Measurements from ENCODE around the gene ATL1. TPM values are rescaled to one million over a fixed set of nuclear protein-coding genes. Genes with fewer than 3 reads are reported as not detected.

ATL1 gene
- total RNA-seq, 1 donor from 2014 or later = 5.2 TPM

DNA sequence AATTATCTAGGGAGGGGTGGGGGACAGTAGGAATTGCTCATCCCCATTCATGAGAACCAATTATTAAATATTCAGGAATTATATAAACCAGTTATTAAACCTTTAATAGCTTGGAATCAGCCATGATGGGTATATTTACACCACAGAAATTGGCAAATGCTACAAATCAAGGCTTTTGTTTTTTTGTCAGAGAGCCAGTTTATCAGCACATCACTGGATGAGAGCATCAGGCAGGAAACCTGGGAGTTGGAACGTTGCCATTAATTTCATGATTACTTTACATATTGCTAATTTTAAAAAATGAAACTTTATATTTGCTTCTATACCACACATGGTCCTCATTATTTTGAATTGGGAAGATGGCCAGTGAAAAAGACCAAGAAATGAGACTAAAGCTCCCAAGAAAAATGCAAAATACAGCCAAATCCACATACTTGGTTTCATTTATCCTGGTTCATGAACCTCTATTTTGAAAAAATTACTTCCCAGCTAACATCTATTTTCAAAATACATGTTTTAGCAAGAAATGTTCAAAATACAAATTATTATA, 48.4 kb downstream of the ATL1 start:
- no peaks in the 10 kb centered on the region for H3K9me3 ChIP-seq (ENCODE audit: control insufficient read depth in 3 of 3, low read length in 3 of 3)
- H3K9ac ChIP-seq (ENCODE audit: low read depth in 1 of 3, low read length in 3 of 3) = no peak overlapping the region
- H3K27me3 ChIP-seq (ENCODE audit: control insufficient read depth in 3 of 3, insufficient read depth in 3 of 3, low read length in 3 of 3) = no peaks in the 10 kb centered on the region
- H3K36me3 ChIP-seq (ENCODE audit: control insufficient read depth in 3 of 3, insufficient read depth in 3 of 3, low read length in 3 of 3) = no peaks in the 10 kb centered on the region
- H3K27ac ChIP-seq (ENCODE audit: low read depth, low read length) = no peak overlapping the region
- H3K4me1 ChIP-seq (ENCODE audit: control insufficient read depth in 3 of 3, insufficient read depth in 3 of 3, low read length in 3 of 3) = peaks cover 0 to 4% (median 4%) of the 10 kb centered on the region in 3 donors
- H3K4me3 ChIP-seq (ENCODE audit: low read length in 3 of 3) = no peak overlapping the region

DNA sequence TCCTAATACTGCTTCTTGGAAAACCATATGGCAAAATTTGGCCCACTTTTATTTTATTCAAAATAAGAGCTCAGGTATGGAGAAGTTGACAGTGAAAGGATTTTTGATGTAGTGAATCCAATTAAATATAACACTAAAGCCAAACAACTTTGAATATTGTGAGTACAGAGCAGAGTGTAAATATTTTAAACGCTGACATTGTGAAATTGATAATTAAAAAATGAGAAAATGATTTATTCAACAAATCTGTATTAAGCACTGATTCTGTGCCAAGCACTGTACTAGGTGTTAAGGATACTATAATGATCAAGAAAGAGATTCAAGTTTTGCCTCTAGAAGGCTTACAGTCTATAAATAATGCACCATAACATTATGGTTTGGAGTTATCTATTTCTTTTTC, 50.5 kb downstream of the ATL1 start:
- Histone ChIP-seq H3K27me3 (ENCODE audit: control insufficient read depth in 3 of 3, insufficient read depth in 3 of 3, low read length in 3 of 3) (no peaks in the 10 kb centered on the region), H3K36me3 (ENCODE audit: control insufficient read depth in 3 of 3, insufficient read depth in 3 of 3, low read length in 3 of 3) (no peaks in the 10 kb centered on the region), H3K27ac (ENCODE audit: low read depth, low read length) (no peak overlapping the region), H3K9ac (ENCODE audit: low read depth in 1 of 3, low read length in 3 of 3) (no peak overlapping the region), H3K4me3 (ENCODE audit: low read length in 3 of 3) (no peak overlapping the region), H3K9me3 (ENCODE audit: control insufficient read depth in 3 of 3, low read length in 3 of 3) (no peaks in the 10 kb centered on the region), H3K4me1 (ENCODE audit: control insufficient read depth in 3 of 3, insufficient read depth in 3 of 3, low read length in 3 of 3) (peaks cover 0 to 4% (median 4%) of the 10 kb centered on the region in 3 donors)

DNA sequence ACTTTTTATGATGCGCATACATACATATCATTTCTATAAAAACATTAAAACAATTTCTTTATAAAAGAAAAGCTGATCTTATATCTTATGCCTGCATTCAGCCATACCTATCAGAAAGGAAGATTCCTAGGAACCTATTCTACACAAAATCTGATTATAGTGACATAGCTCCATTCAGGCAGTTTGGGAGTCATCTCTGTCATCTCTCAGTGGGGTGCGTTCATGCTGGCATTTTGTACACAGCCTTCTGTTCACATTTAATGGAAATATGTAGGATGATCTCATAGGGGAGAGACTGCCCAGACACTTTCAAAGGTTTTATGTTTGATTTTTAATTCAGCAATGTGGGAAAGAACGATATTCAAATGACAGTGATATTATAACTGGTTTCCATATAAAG, 52.9 kb downstream of the ATL1 start:
- Histone ChIP-seq H3K4me3 (ENCODE audit: low read length in 3 of 3) (no peak overlapping the region), H3K27ac (ENCODE audit: low read depth, low read length) (no peak overlapping the region), H3K4me1 (ENCODE audit: control insufficient read depth in 3 of 3, insufficient read depth in 3 of 3, low read length in 3 of 3) (peaks cover 0 to 4% (median 4%) of the 10 kb centered on the region in 3 donors), H3K9me3 (ENCODE audit: control insufficient read depth in 3 of 3, low read length in 3 of 3) (no peaks in the 10 kb centered on the region), H3K27me3 (ENCODE audit: control insufficient read depth in 3 of 3, insufficient read depth in 3 of 3, low read length in 3 of 3) (no peaks in the 10 kb centered on the region), H3K36me3 (ENCODE audit: control insufficient read depth in 3 of 3, insufficient read depth in 3 of 3, low read length in 3 of 3) (peaks cover 0 to 2% (median 0%) of the 10 kb centered on the region in 3 donors), H3K9ac (ENCODE audit: low read depth in 1 of 3, low read length in 3 of 3) (no peak overlapping the region)

DNA sequence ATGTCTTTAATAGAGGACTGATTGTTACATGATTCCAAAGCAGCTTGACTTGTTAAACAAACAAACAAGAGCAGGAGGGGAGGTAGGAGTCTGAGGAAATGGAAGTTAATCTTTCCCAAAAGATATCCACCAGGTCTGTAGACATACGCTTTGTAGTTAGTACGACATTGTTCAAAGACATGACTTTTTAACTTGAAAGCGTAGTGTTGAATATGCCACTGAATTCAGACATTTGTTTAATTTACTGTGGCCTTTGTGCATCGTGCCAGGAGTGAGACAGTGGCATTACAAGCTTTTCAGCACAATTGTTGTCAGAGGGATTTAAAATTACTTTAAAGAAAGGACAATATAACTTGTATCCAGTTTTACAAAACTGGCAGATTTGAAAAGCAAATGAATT, 55.1 kb downstream of the ATL1 start:
- no peak overlapping the region for H3K27ac ChIP-seq (ENCODE audit: low read depth, low read length)
- H3K9ac ChIP-seq (ENCODE audit: low read depth in 1 of 3, low read length in 3 of 3) = no peak overlapping the region
- no peaks in the 10 kb centered on the region for H3K27me3 ChIP-seq (ENCODE audit: control insufficient read depth in 3 of 3, insufficient read depth in 3 of 3, low read length in 3 of 3)
- peaks cover 0 to 2% (median 0%) of the 10 kb centered on the region in 3 donors for H3K36me3 ChIP-seq (ENCODE audit: control insufficient read depth in 3 of 3, insufficient read depth in 3 of 3, low read length in 3 of 3)
- no peaks in the 10 kb centered on the region for H3K9me3 ChIP-seq (ENCODE audit: control insufficient read depth in 3 of 3, low read length in 3 of 3)
- peaks cover 0 to 4% (median 4%) of the 10 kb centered on the region in 3 donors for H3K4me1 ChIP-seq (ENCODE audit: control insufficient read depth in 3 of 3, insufficient read depth in 3 of 3, low read length in 3 of 3)
- no peak overlapping the region for H3K4me3 ChIP-seq (ENCODE audit: low read length in 3 of 3)

DNA sequence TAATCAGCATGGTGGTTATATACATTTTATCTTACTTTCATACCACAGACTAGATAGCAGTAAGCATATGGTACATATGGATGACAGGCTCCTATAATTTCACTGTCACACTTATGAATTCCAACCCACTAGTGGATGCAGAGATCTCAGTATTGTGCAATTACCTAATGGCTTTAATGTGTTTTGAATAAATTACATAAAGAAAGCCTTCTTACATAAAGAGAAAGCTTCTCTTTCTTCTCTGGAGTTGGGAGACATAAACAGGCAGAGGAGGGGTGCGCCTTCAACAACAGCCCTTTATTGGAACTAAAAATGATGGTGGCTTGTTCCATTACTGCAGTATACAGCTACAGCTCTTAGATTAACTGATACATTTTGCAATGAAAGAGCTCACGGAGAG, 55.6 kb downstream of the ATL1 start:
- Histone ChIP-seq H3K9ac (ENCODE audit: low read depth in 1 of 3, low read length in 3 of 3) (no peak overlapping the region), H3K4me1 (ENCODE audit: control insufficient read depth in 3 of 3, insufficient read depth in 3 of 3, low read length in 3 of 3) (peaks cover 0 to 4% (median 4%) of the 10 kb centered on the region in 3 donors), H3K27me3 (ENCODE audit: control insufficient read depth in 3 of 3, insufficient read depth in 3 of 3, low read length in 3 of 3) (no peaks in the 10 kb centered on the region), H3K4me3 (ENCODE audit: low read length in 3 of 3) (no peak overlapping the region), H3K9me3 (ENCODE audit: control insufficient read depth in 3 of 3, low read length in 3 of 3) (no peaks in the 10 kb centered on the region), H3K36me3 (ENCODE audit: control insufficient read depth in 3 of 3, insufficient read depth in 3 of 3, low read length in 3 of 3) (peaks cover 0 to 2% (median 0%) of the 10 kb centered on the region in 3 donors), H3K27ac (ENCODE audit: low read depth, low read length) (no peak overlapping the region)

DNA sequence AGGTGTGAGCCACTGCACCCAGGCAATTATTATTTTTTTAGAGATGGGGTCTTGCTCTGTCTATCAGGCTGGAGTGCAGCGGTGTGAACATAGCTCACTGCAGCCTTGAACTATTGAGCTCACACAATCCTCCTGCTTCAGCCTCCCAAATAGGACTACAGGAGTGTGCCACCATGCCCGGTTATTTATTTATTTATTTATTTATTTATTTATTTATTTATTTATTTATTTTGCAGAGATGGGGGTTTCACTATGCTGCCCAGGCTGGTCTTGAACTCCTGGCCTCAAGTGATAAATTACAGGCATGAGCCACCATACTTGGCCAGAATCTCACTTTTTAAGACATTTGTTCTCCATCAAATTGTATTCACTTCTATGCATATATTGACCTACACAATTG, 56.3 kb downstream of the ATL1 start:
- Histone ChIP-seq H3K4me1 (ENCODE audit: control insufficient read depth in 3 of 3, insufficient read depth in 3 of 3, low read length in 3 of 3) (no peaks in the 10 kb centered on the region), H3K9ac (ENCODE audit: low read depth in 1 of 3, low read length in 3 of 3) (no peak overlapping the region), H3K4me3 (ENCODE audit: low read length in 3 of 3) (no peak overlapping the region), H3K36me3 (ENCODE audit: control insufficient read depth in 3 of 3, insufficient read depth in 3 of 3, low read length in 3 of 3) (peaks cover 0 to 2% (median 0%) of the 10 kb centered on the region in 3 donors), H3K27ac (ENCODE audit: low read depth, low read length) (no peak overlapping the region), H3K27me3 (ENCODE audit: control insufficient read depth in 3 of 3, insufficient read depth in 3 of 3, low read length in 3 of 3) (no peaks in the 10 kb centered on the region), H3K9me3 (ENCODE audit: control insufficient read depth in 3 of 3, low read length in 3 of 3) (no peaks in the 10 kb centered on the region)

DNA sequence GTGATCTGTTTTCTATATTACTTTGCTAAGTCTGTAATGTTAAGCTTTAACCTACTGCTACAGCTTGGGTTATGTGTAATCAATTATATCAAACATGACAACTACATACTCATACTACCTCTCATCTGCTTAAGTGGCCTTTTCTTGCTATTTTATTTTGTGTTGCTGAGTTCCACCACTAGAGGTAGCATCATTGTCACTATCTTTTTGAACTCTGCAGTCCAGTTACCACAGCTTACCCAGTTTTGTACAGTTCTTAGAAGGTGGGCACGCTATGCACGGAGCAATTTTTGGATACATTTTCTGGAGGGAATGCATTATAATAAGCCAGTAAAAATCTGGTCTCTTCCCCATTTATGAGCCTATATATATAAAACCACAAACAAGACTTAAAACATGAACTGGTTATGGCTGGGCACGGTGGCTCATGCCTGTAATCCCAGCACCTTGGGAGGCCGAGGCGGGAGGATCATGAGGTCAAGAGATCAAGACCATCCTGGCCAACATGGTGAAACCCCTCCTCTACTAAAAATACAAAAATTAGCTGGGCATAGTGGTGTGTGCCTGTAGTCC, 59.7 kb downstream of the ATL1 start:
- no peak overlapping the region for H3K27ac ChIP-seq (ENCODE audit: low read depth, low read length)
- no peaks in the 10 kb centered on the region for H3K27me3 ChIP-seq (ENCODE audit: control insufficient read depth in 3 of 3, insufficient read depth in 3 of 3, low read length in 3 of 3)
- H3K4me3 ChIP-seq (ENCODE audit: low read length in 3 of 3) = no peak overlapping the region
- H3K9ac ChIP-seq (ENCODE audit: low read depth in 1 of 3, low read length in 3 of 3) = no peak overlapping the region
- H3K4me1 ChIP-seq (ENCODE audit: control insufficient read depth in 3 of 3, insufficient read depth in 3 of 3, low read length in 3 of 3) = no peaks in the 10 kb centered on the region
- H3K36me3 ChIP-seq (ENCODE audit: control insufficient read depth in 3 of 3, insufficient read depth in 3 of 3, low read length in 3 of 3) = peaks cover 0 to 4% (median 0%) of the 10 kb centered on the region in 3 donors
- no peaks in the 10 kb centered on the region for H3K9me3 ChIP-seq (ENCODE audit: control insufficient read depth in 3 of 3, low read length in 3 of 3)

DNA sequence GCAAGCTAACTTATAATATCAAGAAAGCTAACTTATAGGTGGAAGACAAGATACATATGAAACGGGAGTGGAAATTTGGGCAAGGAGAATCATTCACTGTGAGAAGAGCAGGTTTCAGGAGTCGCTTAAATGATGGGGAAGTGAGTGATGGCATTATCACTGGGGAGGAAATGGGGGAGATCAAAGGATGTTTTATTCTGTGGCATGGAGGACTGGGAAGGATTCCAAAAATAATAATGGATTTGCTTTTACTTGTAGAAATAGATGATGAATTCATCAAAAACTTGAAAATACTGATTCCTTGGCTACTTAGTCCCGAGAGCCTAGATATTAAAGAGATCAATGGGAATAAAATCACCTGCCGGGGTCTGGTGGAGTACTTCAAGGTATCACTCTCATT, 60.4 kb downstream of the ATL1 start:
- H3K4me3 ChIP-seq (ENCODE audit: low read length in 3 of 3) = no peak overlapping the region
- H3K36me3 ChIP-seq (ENCODE audit: control insufficient read depth in 3 of 3, insufficient read depth in 3 of 3, low read length in 3 of 3) = peaks cover 0 to 4% (median 0%) of the 10 kb centered on the region in 3 donors
- no peaks in the 10 kb centered on the region for H3K27me3 ChIP-seq (ENCODE audit: control insufficient read depth in 3 of 3, insufficient read depth in 3 of 3, low read length in 3 of 3)
- no peaks in the 10 kb centered on the region for H3K9me3 ChIP-seq (ENCODE audit: control insufficient read depth in 3 of 3, low read length in 3 of 3)
- H3K4me1 ChIP-seq (ENCODE audit: control insufficient read depth in 3 of 3, insufficient read depth in 3 of 3, low read length in 3 of 3) = no peaks in the 10 kb centered on the region
- no peak overlapping the region for H3K27ac ChIP-seq (ENCODE audit: low read depth, low read length)
- no peak overlapping the region for H3K9ac ChIP-seq (ENCODE audit: low read depth in 1 of 3, low read length in 3 of 3)

DNA sequence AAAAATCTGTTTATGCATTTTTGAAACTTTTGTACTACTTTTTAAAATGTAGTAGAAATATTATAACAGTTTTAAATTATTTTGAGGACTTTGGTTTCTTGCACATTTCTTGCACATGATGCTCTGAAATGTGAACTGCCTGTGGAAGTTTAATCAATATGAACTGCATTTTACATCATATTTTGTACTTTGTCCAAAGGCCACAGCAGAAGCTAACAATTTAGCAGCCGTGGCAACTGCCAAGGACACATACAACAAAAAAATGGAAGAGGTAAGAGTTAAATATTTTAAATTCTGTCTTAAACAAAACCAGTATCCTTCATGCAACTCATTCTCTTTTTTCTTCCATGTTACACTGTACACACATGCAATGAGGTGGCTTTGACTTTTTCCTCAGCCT, 63.0 kb downstream of the ATL1 start:
- Histone ChIP-seq H3K4me3 (ENCODE audit: low read length in 3 of 3) (no peak overlapping the region), H3K4me1 (ENCODE audit: control insufficient read depth in 3 of 3, insufficient read depth in 3 of 3, low read length in 3 of 3) (no peaks in the 10 kb centered on the region), H3K36me3 (ENCODE audit: control insufficient read depth in 3 of 3, insufficient read depth in 3 of 3, low read length in 3 of 3) (peaks cover 0 to 6% (median 0%) of the 10 kb centered on the region in 3 donors)

DNA sequence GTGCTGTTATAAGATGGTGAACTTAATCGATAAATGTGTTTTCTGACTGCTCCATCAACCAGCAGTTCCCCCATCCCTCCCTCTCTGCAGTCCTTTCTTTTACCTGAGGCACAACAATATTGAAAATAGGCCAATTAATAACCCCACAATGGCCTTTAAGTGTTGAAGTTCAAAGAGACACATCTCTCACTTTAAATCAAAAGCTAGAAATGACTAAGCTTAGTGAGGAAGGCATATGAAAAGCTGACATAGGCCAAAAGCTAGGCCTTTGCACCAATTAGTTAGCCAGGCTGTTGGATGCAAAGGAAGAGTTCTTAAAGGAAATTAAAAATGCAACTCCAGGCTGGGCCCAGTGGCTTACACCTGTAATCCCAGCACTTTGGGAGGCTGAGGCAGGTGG, 64.5 kb downstream of the ATL1 start:
- H3K36me3 ChIP-seq (ENCODE audit: control insufficient read depth in 3 of 3, insufficient read depth in 3 of 3, low read length in 3 of 3) = peaks cover 0 to 11% (median 0%) of the 10 kb centered on the region in 3 donors
- H3K4me3 ChIP-seq (ENCODE audit: low read length in 3 of 3) = no peak overlapping the region
- H3K27ac ChIP-seq (ENCODE audit: low read depth, low read length) = no peak overlapping the region
- H3K9ac ChIP-seq (ENCODE audit: low read depth in 1 of 3, low read length in 3 of 3) = no peak overlapping the region
- H3K4me1 ChIP-seq (ENCODE audit: control insufficient read depth in 3 of 3, insufficient read depth in 3 of 3, low read length in 3 of 3) = no peaks in the 10 kb centered on the region
- H3K9me3 ChIP-seq (ENCODE audit: control insufficient read depth in 3 of 3, low read length in 3 of 3) = no peaks in the 10 kb centered on the region
- no peaks in the 10 kb centered on the region for H3K27me3 ChIP-seq (ENCODE audit: control insufficient read depth in 3 of 3, insufficient read depth in 3 of 3, low read length in 3 of 3)

More for the DNA sequence above, 63.0 kb downstream of the ATL1 start:
- no peak overlapping the region for H3K9ac ChIP-seq (ENCODE audit: low read depth in 1 of 3, low read length in 3 of 3)
- H3K27ac ChIP-seq (ENCODE audit: low read depth, low read length) = no peak overlapping the region
- no peaks in the 10 kb centered on the region for H3K27me3 ChIP-seq (ENCODE audit: control insufficient read depth in 3 of 3, insufficient read depth in 3 of 3, low read length in 3 of 3)
- no peaks in the 10 kb centered on the region for H3K9me3 ChIP-seq (ENCODE audit: control insufficient read depth in 3 of 3, low read length in 3 of 3)

Data from skeletal muscle tissue (tissue), 4 donors.